NOMO-1 (cell line): ENCODE results near the gene OBP2B.
"Not testable (repeated sequence)": the region's sequence is repeated elsewhere in the genome, so short reads cannot be mapped to it uniquely, and the experiment has no call there.

ENCODE experiments used
- DNase-seq, 2 experiments: peaks; one replicate each; lab custom pipeline; 2025; ENCODE audit not compliant: unreplicated experiment in 2 of 2; lab: John Stamatoyannopoulos, UW

OBP2B gene

GRCh38 chr9:133238851-133239532 is 29.9 kb upstream of the OBP2B start:
- DNase-seq: peak; percentile 30 to 45

GRCh38 chr9:133238272-133238850 is 29.3 kb upstream of the OBP2B start:
- DNase-seq: no peak

- no peak for DNase-seq
Observed at GRCh38 chr9:133237035-133237731, 28.1 kb upstream of the OBP2B start.

GRCh38 chr9:133236291-133237034 is 27.4 kb upstream of the OBP2B start:
- DNase-seq: not testable (repeated sequence)

- DNase-seq: no peak
Observed at GRCh38 chr9:133235549-133236222, 26.6 kb upstream of the OBP2B start.

GRCh38 chr9:133234577-133235322 is 25.7 kb upstream of the OBP2B start:
- no peak for DNase-seq

GRCh38 chr9:133233681-133234432 is 24.8 kb upstream of the OBP2B start:
- no peak for DNase-seq

GRCh38 chr9:133231934-133232568 is 23.0 kb upstream of the OBP2B start:
- DNase-seq: not testable (repeated sequence)

GRCh38 chr9:133230514-133230913 is 21.5 kb upstream of the OBP2B start:
- not testable (repeated sequence) for DNase-seq

- no peak for DNase-seq
Observed at GRCh38 chr9:133230093-133230492, 21.0 kb upstream of the OBP2B start.

- not testable (repeated sequence) for DNase-seq
Observed at GRCh38 chr9:133228474-133229193, 19.6 kb upstream of the OBP2B start.

- not testable (repeated sequence) for DNase-seq
Observed at GRCh38 chr9:133227996-133228395, 18.9 kb upstream of the OBP2B start.

- DNase-seq: no peak
Observed at GRCh38 chr9:133227242-133227860, 18.3 kb upstream of the OBP2B start.

- DNase-seq: no peak
Observed at GRCh38 chr9:133226219-133227171, 17.4 kb upstream of the OBP2B start.

GRCh38 chr9:133225171-133226011 is 16.3 kb upstream of the OBP2B start:
- no peak for DNase-seq

- DNase-seq: no peak
Observed at GRCh38 chr9:133224762-133225161, 15.7 kb upstream of the OBP2B start.
